ENCODE data around the gene MEI1.

DNA sequence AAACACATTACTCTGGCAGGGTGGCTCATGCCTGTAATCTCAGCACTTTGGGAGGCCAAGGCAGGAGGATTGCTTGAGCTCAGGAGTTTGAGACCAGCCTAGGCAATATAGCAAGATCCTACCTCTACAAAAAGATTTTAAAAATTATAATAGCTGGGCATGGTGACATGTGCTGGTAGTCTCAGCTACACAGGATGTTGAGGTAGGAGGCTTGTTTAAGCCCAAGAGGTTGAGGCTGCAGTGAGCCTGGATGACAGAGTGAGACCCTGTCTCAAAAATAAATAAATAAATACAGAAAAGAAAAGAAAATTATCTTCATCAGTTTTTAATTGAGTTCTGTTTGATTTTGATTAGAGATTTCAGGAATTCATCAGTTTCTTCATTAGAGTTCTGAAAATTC lies 106.3 kb downstream of the MEI1 start:
- TF ChIP-seq, protein P1, sequence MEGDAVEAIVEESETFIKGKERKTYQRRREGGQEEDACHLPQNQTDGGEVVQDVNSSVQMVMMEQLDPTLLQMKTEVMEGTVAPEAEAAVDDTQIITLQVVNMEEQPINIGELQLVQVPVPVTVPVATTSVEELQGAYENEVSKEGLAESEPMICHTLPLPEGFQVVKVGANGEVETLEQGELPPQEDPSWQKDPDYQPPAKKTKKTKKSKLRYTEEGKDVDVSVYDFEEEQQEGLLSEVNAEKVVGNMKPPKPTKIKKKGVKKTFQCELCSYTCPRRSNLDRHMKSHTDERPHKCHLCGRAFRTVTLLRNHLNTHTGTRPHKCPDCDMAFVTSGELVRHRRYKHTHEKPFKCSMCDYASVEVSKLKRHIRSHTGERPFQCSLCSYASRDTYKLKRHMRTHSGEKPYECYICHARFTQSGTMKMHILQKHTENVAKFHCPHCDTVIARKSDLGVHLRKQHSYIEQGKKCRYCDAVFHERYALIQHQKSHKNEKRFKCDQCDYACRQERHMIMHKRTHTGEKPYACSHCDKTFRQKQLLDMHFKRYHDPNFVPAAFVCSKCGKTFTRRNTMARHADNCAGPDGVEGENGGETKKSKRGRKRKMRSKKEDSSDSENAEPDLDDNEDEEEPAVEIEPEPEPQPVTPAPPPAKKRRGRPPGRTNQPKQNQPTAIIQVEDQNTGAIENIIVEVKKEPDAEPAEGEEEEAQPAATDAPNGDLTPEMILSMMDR (IDR thresholded peaks at IDR 0.05; ENCODE audit: low read depth, low read length), result no peak
- no peak for TF ChIP-seq EZH2phosphoT487 (IDR thresholded peaks at IDR 0.05; ENCODE audit: low read depth)

Data from OCI-LY3 (cell line).